Measurements from ENCODE around the gene BAHD1.

Gene BAHD1

DNA sequence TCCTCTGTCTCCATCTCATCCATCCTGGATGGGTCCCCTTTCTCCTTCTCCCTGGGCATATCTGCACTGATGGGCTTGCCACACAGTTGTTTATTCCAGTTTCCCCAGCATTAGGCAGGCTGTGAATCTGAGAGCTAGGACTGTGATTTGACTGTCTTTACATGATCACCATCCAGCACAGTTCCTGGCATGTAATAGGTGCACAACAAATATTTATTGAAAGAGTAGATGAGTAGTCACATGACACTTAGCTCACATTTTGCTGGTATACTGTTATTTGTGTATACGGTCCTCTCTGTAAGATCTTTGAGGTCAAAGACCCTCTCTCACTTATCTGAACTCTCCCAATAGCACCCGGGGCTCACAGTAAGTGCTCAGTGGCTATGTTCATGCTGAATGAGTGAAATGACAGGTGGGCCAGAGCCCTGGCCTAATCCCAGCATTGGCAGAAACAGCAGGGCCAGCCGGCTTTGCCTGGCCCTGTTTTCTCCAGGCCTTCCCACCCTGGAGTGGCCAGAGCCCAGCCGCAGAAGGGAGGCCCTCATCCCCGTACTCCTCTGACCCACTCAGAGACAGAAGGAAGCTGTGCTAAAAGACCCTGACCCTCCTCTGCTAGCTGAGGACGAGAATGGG, 16.2 kb upstream of the BAHD1 start:
- DNase-seq = no peak

DNA sequence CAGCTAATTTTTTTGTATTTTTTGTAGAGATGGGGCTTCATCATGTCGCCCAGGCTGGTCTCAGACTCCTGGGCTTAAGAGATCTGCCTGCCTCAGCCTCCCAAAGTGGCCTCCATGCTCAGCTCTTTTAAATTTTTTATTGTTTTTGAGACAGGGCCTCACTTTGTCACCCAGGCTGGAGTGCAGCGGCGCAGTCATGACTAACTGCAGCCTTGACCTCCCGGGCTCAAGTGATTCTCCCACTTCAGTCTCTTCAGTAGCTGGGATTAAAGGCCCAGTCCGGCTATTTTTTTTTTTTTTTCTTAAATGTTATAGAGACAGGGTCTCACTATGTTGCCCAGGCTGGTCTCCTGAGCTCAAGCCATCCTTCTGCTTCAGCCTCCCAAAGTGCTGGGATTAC, 15.1 kb upstream of the BAHD1 start:
- DNase-seq = no peak

- DNase-seq = no peak
These were observed 13.6 kb upstream of the BAHD1 start for GRCh38 chr15:40427188-40427587.

- DNase-seq = no peak
These were observed 12.6 kb upstream of the BAHD1 start for GRCh38 chr15:40428185-40428584.

- no peak for DNase-seq
These were observed 11.6 kb upstream of the BAHD1 start for GRCh38 chr15:40429068-40429710.

DNA sequence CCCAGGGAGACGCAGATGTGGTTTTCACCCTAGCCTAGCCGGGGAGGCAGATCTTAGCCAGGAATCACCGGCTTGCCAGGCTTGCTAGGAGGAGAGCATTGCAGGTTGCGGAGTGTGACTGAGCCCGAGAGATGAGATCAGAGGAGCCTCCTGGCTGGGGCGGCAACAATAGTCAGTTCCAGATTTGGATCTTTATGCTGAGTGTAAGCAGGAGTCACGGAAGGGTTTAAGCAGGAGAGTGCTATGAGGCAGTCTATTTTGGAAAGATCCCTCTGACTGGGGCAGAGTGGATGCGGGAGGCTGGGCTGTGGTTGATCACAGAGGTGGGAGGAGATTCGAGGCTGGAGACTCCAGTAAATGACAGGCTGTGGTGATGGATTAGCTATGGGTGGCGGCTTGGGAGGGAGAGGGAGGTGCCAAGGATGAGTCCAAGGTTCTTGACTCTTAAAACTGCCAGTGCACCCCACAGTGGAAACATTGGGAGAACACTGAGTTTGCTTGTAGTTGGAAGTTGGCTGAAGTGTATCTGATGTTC, 10.4 kb upstream of the BAHD1 start:
- DNase-seq = no peak

- no peak for DNase-seq
These were observed 5.6 kb upstream of the BAHD1 start for GRCh38 chr15:40435023-40435709.

DNA sequence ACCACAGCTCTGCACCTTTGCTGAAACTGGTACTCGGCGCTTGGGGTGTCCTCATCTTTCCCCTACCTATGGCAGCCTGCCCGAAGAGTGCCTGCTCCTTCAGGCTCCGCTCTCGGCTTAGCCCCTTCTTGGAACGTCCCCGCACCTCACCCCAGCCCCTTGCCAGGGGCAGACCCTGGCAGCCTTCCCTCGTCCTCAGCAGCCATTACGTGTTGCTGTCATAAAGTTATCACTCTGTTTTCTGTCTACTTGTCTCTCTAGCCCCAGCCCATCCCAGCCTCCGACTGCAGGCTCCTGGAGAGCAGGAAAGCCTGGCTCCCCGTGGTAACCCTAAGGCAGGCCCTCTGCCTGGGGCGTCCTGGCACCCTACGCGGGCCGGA, 5.1 kb upstream of the BAHD1 start:
- no peak for DNase-seq

DNA sequence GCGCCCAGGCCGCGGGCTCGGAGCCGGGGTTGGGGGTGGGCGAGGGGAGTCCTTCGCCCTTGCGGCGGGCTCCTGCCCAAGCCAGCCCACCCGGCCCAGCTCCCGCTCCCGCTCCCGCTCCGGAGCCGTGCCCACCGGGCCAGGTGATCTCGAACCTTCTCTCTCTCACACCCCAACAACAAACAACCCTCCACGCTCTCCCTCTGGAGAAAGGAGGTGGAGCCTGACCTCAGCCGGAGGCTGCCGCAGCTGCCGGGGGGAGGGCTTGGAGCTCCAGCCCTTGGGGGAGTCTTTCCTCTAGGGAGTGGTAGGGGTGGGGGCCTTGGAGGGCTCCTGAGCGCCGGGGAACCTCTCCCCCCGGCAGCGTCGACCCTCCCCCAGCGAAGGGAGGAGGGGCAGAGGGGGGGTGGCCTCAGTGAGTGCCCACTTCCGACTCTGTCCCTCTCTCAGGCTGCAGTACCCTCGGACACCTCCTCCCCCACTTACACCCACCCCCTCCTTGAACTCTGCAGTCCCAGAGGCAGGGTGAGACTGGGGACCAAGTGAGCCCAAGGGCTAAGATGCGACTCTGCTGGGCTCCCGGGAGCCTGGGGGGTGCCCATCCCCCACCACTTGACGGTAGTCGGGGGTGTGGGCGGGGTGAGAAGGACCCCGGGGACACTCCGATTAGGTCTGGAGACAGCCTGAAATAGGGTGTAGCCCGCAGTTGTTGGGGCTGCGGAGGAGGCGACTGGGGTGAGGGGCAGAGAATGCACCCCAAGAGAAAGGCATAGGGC, 4.4 kb upstream of the BAHD1 start:
- no peak for DNase-seq

DNA sequence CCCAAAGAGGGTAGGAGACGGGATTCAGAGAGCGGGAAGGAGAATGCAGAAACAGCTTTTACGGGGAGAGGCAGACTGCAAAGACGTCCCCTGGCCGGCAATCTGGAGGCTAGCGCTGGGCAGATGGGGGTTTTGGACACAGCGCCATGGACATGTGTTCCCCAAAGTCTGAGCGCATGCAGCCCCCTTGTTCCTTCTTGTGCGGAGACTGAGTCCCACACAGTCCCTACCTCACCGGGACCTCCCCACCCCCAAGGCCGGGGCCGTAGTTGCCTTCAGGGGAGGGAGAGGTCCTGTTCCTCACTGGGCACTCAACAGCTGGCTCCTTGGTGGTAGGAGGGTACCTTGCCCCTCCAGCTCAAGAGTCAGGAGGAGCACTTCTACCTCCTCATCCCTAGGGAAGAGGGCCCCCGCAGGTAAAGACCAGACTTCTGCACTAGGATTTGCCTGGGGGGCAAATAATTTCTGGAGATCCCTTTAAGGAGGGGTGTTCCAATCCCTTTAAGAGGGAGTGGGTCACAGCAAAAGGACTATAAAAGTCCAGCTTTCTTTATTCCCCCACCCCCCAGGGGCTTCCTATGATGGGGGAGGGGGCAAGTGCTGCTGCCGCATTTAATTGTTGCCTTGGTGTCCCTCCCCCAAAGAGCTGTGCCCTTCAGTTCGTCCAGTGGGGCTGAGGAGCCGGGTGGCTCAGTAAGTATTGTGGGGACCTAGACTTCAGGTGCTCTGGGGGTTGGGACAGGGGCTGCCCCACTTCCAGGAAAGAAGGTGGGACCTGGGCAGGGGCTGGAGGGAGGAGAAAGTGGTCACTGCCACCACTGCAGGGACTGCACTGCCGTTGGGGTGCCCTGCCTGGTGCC, 3.6 kb upstream of the BAHD1 start:
- DNase-seq = no peak

DNA sequence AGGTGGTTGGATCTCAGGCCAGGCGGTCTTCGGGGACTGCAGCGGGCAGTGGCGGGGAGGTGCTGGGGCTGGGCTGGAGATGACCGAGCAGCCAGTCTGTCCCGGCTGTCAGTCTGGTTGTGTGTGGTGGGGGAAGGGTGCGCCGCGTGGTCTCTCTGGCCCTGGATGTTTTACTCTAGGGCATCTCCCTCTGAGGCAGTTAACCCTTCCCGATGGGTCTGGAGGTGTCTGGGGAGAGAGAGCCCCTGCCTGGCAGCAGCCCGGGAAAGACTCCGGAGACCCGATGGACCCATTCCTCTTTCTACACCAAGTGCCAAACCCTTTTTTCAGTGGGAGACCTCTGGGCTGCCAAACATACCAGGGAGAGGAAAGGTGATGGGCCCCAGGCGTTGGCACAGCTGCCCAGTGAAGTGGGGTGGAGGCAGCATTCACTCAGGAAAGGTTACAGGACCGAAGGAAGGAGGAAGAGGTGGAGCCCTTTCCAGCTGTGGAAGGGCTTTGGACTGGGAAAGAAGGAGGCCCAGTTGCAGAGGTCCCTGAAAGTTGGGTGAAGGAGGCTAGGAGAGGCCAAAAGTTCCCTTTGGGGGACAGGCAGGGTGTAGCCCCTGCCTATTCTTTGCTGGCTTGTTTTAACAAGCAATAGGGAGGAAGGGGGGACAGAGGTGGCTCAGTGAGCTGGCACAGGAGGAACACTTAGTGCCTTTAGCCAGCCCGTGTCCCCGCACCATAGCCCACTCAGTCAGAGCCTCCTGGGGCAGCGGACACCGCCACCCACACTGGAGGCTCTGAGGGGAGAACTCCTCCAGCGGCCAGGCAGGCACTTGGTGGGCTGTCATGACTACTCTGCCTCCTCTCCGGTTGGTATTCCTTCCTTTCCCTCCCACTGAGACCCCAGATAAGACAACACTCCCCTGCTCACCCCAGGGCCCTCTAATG, 2.7 kb upstream of the BAHD1 start:
- DNase-seq = no peak

DNA sequence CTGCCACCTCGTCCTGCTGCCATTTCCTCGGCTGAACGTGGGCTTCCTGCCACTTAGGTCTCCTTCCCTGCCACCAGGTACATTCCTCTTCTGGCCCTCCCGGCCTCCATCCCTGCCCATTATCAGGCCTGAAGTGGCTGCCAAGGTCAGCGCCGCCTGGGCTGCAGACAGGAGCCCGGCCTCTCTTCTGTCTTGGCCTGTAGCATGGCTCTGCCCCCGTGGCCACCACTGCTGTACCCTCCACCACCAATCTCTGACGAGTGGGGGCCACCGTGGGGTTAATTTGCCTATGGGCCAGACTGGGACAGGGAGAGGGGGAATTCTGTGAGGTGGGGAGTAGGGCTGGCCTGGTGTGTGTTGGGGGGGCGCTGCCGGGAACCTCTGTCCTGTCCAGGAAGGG, 2.0 kb upstream of the BAHD1 start:
- DNase-seq = no peak

DNA sequence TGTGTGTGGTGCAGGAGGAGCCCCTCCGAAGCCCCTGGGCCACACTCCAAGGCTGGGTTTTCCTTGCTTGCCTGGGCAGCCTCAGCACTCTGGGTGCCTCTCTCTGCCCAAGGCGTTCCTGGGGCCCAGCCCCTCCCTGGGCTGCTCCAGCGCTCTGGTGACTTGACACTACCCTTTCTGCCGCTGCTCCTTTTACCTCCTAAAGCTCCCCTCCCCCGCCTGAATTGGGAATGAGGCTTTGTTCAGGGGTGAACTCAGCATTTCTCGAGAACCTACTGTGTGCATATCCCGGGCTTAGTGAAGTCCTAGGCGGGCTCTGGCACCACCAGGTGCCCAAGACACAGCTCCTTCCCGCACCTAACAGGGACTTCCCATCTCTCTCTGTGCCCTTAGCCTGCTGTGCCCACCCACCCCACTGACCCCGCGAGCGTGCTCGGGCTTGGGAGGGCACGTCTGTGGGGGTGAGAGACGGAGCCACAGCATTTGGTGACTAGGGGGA, 1.2 kb upstream of the BAHD1 start:
- peak; percentile 8 for DNase-seq

GRCh38 chr15:40439960-40440742, 602 bp upstream of the BAHD1 start:
- no peak for DNase-seq

DNA sequence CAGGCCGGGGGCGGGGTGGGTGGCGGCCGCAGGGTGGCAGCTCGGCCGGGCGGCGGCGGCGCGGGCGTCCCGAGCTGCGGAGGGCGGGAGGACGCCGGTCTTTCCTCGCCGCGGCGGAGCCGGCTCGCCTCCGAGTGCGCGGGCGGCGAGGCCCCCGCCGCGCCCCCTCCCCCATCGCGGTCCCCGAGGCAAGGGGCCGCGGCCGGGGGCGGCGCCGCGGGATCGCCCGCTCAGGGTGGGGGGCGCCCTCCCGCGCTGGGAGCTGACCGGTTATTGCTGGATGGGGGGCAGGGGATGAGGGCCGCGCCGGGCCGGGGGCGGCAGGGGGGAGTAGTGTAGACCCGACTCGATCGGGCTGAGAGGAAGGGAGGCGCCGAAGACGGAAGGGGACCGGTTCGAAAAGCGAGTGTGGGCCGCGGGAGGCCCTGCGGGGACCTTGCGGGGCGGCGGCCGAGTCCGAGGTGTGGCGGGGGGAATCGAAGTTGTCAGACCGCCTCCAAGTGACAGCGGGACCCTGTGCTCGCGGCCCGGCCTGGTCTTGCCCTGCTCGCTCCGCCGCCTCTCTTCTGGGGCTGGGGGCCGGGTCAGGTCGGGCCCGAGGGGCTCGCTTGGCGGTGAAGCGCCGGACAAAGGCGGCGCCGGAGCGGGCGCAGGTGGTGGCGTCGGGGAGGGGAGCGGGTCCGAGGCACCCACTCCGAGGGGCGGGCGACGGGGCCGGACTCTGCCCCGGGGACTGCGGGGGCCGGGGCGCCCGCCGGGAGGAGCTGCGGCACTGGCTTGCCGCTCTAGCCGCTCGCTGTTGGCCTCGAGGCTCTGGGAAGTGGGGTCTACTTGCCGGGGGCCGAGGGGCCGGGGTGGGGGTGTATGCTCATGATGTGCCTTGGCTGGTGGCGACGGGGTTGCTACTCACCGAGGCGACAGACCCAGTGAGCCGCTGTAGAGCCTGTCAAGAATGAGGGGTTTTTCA, 1.1 kb downstream of the BAHD1 start:
- no peak for DNase-seq

DNA sequence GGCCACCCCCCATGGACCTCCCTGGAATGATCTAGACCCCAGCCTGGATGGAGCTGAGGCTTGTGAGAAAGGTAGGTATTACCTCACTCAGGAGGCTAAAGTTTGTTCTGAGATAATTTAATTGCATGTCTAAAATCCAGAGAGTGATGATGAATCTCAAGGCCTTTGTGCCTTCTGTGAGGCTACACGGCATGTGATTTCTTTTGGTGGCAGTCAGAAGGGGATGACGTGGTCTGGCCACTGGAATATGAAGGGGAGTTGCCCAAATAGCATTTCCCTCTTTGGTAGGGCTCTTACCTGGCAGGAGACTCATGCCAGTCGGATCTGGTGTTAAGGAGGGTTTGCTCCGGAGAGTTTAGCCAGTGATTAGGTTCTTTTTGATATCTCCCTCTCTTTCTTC, 2.5 kb downstream of the BAHD1 start:
- DNase-seq = no peak

DNA sequence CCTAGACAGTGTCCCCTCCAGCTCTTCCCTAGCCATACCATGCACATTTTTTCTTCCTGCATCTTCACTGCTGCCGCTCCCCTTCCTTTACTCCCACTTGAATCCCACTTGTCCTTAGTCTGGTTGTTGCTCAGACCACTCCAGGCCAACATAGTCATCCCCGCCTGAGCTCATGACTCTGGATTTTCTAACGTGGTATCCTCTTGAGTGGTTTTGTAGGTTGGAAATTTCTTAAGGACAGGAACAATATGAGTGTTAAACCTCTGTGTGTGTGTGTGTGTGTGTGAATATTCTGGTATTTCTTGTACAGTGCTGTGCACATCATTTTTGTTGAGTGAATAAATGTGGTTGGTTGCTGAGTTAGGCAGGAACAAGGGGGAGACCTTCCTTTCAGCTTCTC, 3.1 kb downstream of the BAHD1 start:
- DNase-seq = no peak

DNA sequence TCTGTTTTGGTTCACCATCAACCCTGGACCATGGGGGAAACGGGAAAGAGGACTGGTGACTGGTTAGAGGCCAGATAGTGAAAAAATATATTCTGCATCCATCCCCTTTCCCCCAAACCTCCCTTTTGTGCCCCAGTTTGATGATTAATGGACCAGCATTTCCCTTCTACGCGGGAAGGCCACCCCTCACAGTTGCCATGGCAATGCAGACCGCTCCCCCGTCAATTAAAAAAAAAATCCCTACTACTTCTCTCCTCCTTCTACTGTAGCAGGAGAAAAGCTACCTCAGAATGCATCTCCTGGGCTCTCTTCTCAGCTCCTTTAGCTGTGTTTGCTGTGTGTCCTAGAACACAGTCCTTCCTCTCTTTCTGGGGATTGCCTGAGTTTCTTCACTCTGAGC, 4.0 kb downstream of the BAHD1 start:
- DNase-seq = no peak

GRCh38 chr15:40445421-40445922, 4.7 kb downstream of the BAHD1 start:
- no peak for DNase-seq
